OCI-LY7 (cell line): Measurements from ENCODE around the gene FAM171A1. TPM values are rescaled to one million over a fixed set of nuclear protein-coding genes. Genes with fewer than 3 reads are reported as not detected.
A peak's percentile ranks its signal among the peaks of the same experiment; 100 is the strongest.

Experiments used
- Bru-seq: library from RNA; stranded (reverse); fragments of 400-500 nt; gene quantifications from one replicate; lab custom pipeline; 2021; lab: Mats Ljungman, UMichigan
- BruChase-seq, 2 experiments: library from RNA; stranded (reverse); fragments of 400-500 nt; gene quantifications; one replicate each; lab custom pipeline; 2021; lab: Mats Ljungman, UMichigan
- BruUV-seq: library from RNA; stranded (reverse); fragments of 400-500 nt; replicated peaks from 2 replicates; lab custom pipeline; 2021; lab: Mats Ljungman, UMichigan
- CTCF ChIA-PET: fragments of 300-600 bp; sonication (Branson Sonifier 250); formaldehyde crosslinking; loops from one replicate; lab custom pipeline; 2022; ENCODE audit warnings: antibody characterized with exemption; ENCODE audit not compliant: unreplicated experiment; lab: Charles Lee
- POLR2A ChIA-PET: fragments of 300-600 bp; sonication (Branson Sonifier 250); formaldehyde crosslinking; loops from one replicate; lab custom pipeline; 2022; ENCODE audit warnings: antibody characterized with exemption; lab: Charles Lee
- DNase-seq: peaks from one replicate; pipeline ENCODE4 v3.0.0-alpha.2; 2015; ENCODE audit warnings: low spot score
- H2AFZ ChIP-seq: fragments of 200-600 bp; sonication (generic), shearing (Covaris generic); 2 replicates; pipeline ENCODE4 v1.6.1; 2014; ENCODE audit warnings: mild to moderate bottlenecking, antibody characterized with exemption, low read length, moderate library complexity
- H3K27ac ChIP-seq: fragments of 200-600 bp; sonication (generic); 2 replicates; pipeline ENCODE4 v1.5.1; 2014; ENCODE audit warnings: mixed run types, low read depth, mild to moderate bottlenecking, moderate library complexity, low read length, inconsistent platforms; ENCODE audit not compliant: poor library complexity, severe bottlenecking
- H3K36me3 ChIP-seq: fragments of 200-600 bp; sonication (generic); 2 replicates; pipeline ENCODE4 v1.6.1; 2014; ENCODE audit warnings: mild to moderate bottlenecking, antibody characterized with exemption, low read length, moderate library complexity, mixed read lengths; ENCODE audit not compliant: insufficient read depth
- H3K4me1 ChIP-seq: fragments of 200-600 bp; sonication (generic); 2 replicates; pipeline ENCODE4 v1.5.1; 2014; ENCODE audit warnings: mild to moderate bottlenecking, low read length; ENCODE audit not compliant: insufficient read depth, poor library complexity, severe bottlenecking
- H3K4me2 ChIP-seq: fragments of 200-600 bp; sonication (generic); 2 replicates; pipeline ENCODE4 v1.6.1; 2014; ENCODE audit warnings: mild to moderate bottlenecking, low read length
- H3K4me3 ChIP-seq: fragments of 200-600 bp; sonication (generic); 2 replicates; pipeline ENCODE4 v1.5.1; 2014; ENCODE audit warnings: mild to moderate bottlenecking, low read depth, low read length; ENCODE audit not compliant: poor library complexity, severe bottlenecking
- H3K79me2 ChIP-seq: fragments of 200-600 bp; sonication (generic); 2 replicates; pipeline ENCODE4 v1.6.1; 2016; ENCODE audit warnings: low read depth, mild to moderate bottlenecking, low read length, moderate library complexity, mixed read lengths; ENCODE audit not compliant: insufficient read depth
- H3K9me2 ChIP-seq: fragments of 200-600 bp; sonication (generic); 2 replicates; pipeline ENCODE4 v1.6.1; 2016; ENCODE audit warnings: mild to moderate bottlenecking, low read length, mixed read lengths; ENCODE audit not compliant: insufficient read depth
- H3K9me3 ChIP-seq: fragments of 200-600 bp; sonication (generic); 2 replicates; pipeline ENCODE4 v1.6.1; 2014; ENCODE audit warnings: mild to moderate bottlenecking, mixed run types, low read length, mixed read lengths
- H4K20me1 ChIP-seq: fragments of 200-600 bp; sonication (generic); 2 replicates; pipeline ENCODE4 v1.6.1; 2014; ENCODE audit warnings: mild to moderate bottlenecking, antibody characterized with exemption, low read length, moderate library complexity, mixed read lengths; ENCODE audit not compliant: insufficient read depth
- EZH2phosphoT487 ChIP-seq: fragments of 200-600 bp; sonication (generic); IDR thresholded peaks from 2 replicates; pipeline ENCODE4 v1.6.1; 2018; ENCODE audit warnings: low read depth, borderline replicate concordance, mild to moderate bottlenecking, mixed run types, antibody characterized with exemption, low read length, moderate library complexity, mixed read lengths
- intact Hi-C: fragments of 100-400 bp; cut with micrococcal nuclease; formaldehyde crosslinking; loops from one replicate; pipeline ENCODE4 v1.10.0; 2022; ENCODE audit not compliant: unreplicated experiment
- long read RNA-seq: library from polyadenylated mRNA; stranded (forward); transcript quantifications from one replicate; pipeline ENCODE4 v2.0.0, GENCODE V29; 2022
- total RNA-seq, 2 experiments: library from RNA; depleted of rRNA in 1 of 2; stranded (reverse); fragments of >200 nt in 1 of 2; shearing (Covaris generic) in 1 of 2; gene quantifications; 2 replicates each; pipeline ENCODE4 v1.2.3, GENCODE V29; 2014 to 2022
- TF ChIP-seq, protein P1 (sequence below): fragments of 200-600 bp; sonication (generic); conservative IDR thresholded peaks from 2 replicates; pipeline ENCODE4 v1.5.1; 2014; ENCODE audit warnings: mild to moderate bottlenecking, antibody characterized with exemption, low read length, moderate library complexity, mixed read lengths

Gene FAM171A1
- not detected in 2 replicates for total RNA-seq (2014; rRNA removed; shearing (Covaris generic))
- not detected in 2 replicates for total RNA-seq (2022)
- percentile 1 among the genes with signal in this experiment for Bru-seq, nascent RNA
- BruChase-seq, experiment 1, labeled RNA remaining after a 6-hour chase = percentile 1 among the genes with signal in this experiment
- BruChase-seq, experiment 2, labeled RNA remaining after a 2-hour chase = percentile 3 among the genes with signal in this experiment
- long read RNA-seq = 0 reads

DNA sequence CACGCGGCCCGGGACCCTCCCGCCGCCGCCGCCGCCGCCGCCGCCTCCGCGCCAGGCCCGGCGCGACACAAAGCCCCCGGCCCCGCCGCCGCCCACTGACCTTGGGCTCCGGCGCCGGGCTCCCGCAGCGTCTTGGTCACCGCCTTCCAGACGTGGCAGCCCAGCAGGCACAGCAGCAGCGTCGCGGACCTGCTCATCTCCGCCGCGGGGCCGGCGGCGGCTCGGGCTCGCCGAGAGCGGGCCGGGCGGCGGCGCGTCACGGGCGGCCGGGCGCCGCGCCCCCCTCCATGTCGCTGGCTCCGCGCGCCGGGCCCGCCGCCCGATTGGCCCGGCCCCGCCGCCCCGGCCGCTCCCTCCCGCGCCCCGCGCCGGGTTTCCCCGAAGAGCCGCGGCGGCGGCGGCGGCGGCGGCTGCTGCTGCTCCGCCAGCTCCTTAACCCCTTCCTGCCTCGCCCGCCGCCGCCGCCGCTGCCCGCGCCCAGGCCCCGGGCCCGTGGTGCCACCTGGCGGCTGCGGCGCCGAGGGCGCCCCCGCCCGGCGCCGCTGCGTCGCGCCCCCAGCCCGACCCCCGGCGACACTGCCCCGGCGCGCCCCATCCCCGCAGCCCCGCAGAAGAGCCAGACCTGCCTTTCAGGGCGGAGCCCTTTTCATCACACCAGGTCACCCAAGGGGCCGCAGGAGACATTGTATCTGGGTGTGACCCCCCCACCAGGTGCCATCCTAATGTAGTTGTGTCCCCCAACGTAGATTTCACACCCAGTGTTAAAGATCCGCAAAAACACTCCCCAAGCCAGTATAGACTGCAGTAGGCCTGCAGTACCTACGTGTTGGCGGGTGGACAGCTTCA lies at the start of gene FAM171A1:
FAM171A1 (minus strand) TSS at position 434 of the 846 bp plus-strand sequence; CDS start at position 197, 237 bp downstream.
- DNase-seq = no peak
- TF ChIP-seq, protein P1, sequence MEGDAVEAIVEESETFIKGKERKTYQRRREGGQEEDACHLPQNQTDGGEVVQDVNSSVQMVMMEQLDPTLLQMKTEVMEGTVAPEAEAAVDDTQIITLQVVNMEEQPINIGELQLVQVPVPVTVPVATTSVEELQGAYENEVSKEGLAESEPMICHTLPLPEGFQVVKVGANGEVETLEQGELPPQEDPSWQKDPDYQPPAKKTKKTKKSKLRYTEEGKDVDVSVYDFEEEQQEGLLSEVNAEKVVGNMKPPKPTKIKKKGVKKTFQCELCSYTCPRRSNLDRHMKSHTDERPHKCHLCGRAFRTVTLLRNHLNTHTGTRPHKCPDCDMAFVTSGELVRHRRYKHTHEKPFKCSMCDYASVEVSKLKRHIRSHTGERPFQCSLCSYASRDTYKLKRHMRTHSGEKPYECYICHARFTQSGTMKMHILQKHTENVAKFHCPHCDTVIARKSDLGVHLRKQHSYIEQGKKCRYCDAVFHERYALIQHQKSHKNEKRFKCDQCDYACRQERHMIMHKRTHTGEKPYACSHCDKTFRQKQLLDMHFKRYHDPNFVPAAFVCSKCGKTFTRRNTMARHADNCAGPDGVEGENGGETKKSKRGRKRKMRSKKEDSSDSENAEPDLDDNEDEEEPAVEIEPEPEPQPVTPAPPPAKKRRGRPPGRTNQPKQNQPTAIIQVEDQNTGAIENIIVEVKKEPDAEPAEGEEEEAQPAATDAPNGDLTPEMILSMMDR = no peak
- no peak for TF ChIP-seq EZH2phosphoT487
- H3K4me2 ChIP-seq = no peak within 1 kb of the TSS
- H3K4me1 ChIP-seq = no peaks in the 10 kb centered on the region
- no peaks in the 10 kb centered on the region for H4K20me1 ChIP-seq
- no peak within 1 kb of the TSS for H2AFZ ChIP-seq
- H3K4me3 ChIP-seq = no peak within 1 kb of the TSS
- no peak within 1 kb of the TSS for H3K27ac ChIP-seq
- H3K9me3 ChIP-seq = no peaks in the 10 kb centered on the region
- CTCF ChIA-PET = no interaction called here
- H3K9me2 ChIP-seq = no peaks in the 10 kb centered on the region
- intact Hi-C loops = no loop called here
- H3K36me3 ChIP-seq = no peaks in the 10 kb centered on the region
- no TSS peak for BruUV-seq
- POLR2A ChIA-PET = no interaction called here
- no peaks in the 10 kb centered on the region for H3K79me2 ChIP-seq

DNA sequence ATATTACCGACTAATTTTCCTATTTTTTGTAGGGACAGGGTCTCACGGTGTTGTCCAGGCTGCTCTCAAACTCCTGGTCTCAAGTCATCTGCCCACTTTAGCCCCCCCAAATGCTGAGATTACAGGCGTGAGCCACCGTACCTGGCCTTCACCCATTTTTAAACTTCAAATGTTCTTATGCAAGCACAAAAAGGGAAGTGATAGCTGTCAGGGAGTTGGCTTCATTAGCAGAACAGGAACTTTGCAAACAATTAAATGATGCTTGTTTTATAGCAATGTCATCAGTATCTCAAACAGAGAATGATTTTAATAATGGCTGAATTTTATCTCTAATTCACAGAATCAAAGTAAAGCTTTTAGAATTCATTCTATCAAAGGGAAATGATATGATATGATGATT lies 49.8 kb upstream of the FAM171A1 start:
- no peak overlapping the region for H3K27ac ChIP-seq
- no peak overlapping the region for H2AFZ ChIP-seq
- POLR2A ChIA-PET = interaction anchor here (0.5 kb wide), 1 partner anchor 187 kb away, joined by 3 read pairs; no protein-coding TSS in a partner anchor
- TF ChIP-seq, protein P1 = no peak
- no peak for TF ChIP-seq EZH2phosphoT487
- H3K36me3 ChIP-seq = no peaks in the 10 kb centered on the region
- H3K4me1 ChIP-seq = no peaks in the 10 kb centered on the region
- H4K20me1 ChIP-seq = no peaks in the 10 kb centered on the region
- no peaks in the 10 kb centered on the region for H3K9me2 ChIP-seq
- CTCF ChIA-PET = no interaction called here
- BruUV-seq = no TSS peak
- H3K79me2 ChIP-seq = no peaks in the 10 kb centered on the region
- DNase-seq = no peak
- H3K9me3 ChIP-seq = no peaks in the 10 kb centered on the region
- intact Hi-C loops = no loop called here
- no peak overlapping the region for H3K4me3 ChIP-seq
- H3K4me2 ChIP-seq = no peak overlapping the region
